ENCODE results near the gene NEU2.

NEU2 gene

DNA sequence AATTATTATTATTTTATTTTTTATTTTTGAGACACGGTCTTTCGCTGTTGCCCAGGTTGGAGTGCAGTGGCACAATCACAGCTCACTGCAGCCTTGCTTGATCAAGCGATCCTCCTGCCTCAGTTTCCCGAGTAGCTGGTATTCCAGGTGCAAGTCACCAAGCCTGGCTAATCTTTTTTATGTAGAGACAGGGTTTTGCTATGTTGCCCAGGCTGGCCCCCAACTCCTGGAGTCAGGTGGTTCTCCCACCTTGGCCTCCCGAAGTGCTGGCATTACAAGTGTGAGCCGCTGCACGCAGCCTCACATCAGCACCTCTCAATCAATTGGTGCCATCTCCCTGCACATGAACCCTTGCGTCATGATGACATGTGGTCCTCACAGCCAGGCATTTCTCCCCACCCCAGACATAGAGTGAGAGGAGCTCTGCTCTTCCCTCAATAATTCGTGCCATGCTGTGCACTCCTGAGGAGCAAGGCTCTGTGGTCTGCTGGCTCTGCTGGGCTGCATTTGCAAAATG, 33.5 kb downstream of the NEU2 start:
- H3K4me1 ChIP-seq (ENCODE audit: control insufficient read depth in 1 of 2, insufficient read depth in 2 of 2, low read length in 2 of 2) = peaks cover 13% of the 10 kb centered on the region in 2 experiments
- no peak overlapping the region for H3K4ac ChIP-seq (ENCODE audit: low read depth, low read length)
- no peak overlapping the region for H3K23ac ChIP-seq (ENCODE audit: low read length)
- no peak for DNase-seq
- no peak overlapping the region for H3K18ac ChIP-seq (ENCODE audit: low read length)
- H4K12ac ChIP-seq (ENCODE audit: low read depth, low read length) = no peak overlapping the region
- no peak overlapping the region for H3K4me2 ChIP-seq (ENCODE audit: low read length)
- H3K14ac ChIP-seq (ENCODE audit: low read length) = no peak overlapping the region
- H3K9me3 ChIP-seq (ENCODE audit: insufficient read depth, low read depth, low read length) = no peaks in the 10 kb centered on the region
- no peaks in the 10 kb centered on the region for H3K36me3 ChIP-seq (ENCODE audit: control insufficient read depth in 1 of 2, insufficient read depth in 2 of 2, low read length in 2 of 2)
- H3K27me3 ChIP-seq (ENCODE audit: insufficient read depth, low read length) = no peaks in the 10 kb centered on the region
- H3K79me1 ChIP-seq (ENCODE audit: low read length) = no peaks in the 10 kb centered on the region
- H3K4me3 ChIP-seq (ENCODE audit: low read depth, low read length) = no peak overlapping the region
- no peak overlapping the region for H2BK120ac ChIP-seq (ENCODE audit: insufficient read depth, low read length, poor library complexity)
- H4K8ac ChIP-seq (ENCODE audit: low read depth, low read length) = no peak overlapping the region
- H3K79me2 ChIP-seq (ENCODE audit: control insufficient read depth, insufficient read depth, low read length, poor library complexity) = no peaks in the 10 kb centered on the region
- H2BK5ac ChIP-seq (ENCODE audit: low read depth, low read length, poor library complexity) = no peak overlapping the region
- no peak overlapping the region for H2AK5ac ChIP-seq (ENCODE audit: low read length)
- H3K27ac ChIP-seq (ENCODE audit: low read depth, low read length) = no peak overlapping the region
- H4K91ac ChIP-seq (ENCODE audit: low read depth, low read length) = no peak overlapping the region
- H2BK12ac ChIP-seq (ENCODE audit: low read length) = no peak overlapping the region
- no peak overlapping the region for H3K9ac ChIP-seq (ENCODE audit: low read length)
- WGBS (ENCODE audit: extremely low coverage, insufficient coverage, insufficient read length) = no CpG with 5 or more reads among the region's 9 CpGs
- no peak overlapping the region for H2AFZ ChIP-seq (ENCODE audit: insufficient read depth, low read length, poor library complexity)

DNA sequence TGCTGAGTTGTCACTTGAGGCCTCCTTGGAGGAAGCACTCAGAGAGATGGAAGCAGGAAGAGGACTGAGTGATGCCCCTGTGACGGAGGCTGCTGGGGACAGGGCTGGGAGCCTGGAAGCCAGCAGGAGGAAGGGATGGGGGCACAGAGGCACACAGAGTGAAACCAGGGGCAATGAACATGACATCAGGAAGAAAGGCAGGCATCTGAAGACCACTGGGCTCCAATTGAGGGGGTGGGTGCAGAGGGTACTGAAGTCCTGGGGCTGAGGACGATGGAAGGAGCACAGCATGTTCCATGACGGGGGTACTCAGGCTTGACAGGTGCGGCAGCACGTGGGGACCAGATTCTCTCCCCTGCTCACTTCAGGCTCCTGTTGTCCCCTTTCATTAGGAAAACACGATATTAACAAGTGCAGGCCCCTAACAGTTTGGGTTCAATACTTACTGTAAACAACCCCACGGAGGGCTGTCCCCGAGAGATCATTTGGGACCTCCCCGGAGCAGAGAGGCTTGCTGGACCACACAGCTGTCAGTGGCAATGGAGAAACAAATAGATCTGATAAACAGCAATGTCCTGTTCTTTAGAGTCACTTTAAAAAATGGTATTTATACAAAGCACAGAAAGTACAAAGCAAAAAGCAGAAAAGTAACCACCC, 36.4 kb downstream of the NEU2 start:
- no peak overlapping the region for H2AFZ ChIP-seq (ENCODE audit: insufficient read depth, low read length, poor library complexity)
- H3K4me3 ChIP-seq (ENCODE audit: low read depth, low read length) = no peak overlapping the region
- H3K4me2 ChIP-seq (ENCODE audit: low read length) = no peak overlapping the region
- H2BK120ac ChIP-seq (ENCODE audit: insufficient read depth, low read length, poor library complexity) = no peak overlapping the region
- H3K79me1 ChIP-seq (ENCODE audit: low read length) = no peaks in the 10 kb centered on the region
- no peaks in the 10 kb centered on the region for H3K79me2 ChIP-seq (ENCODE audit: control insufficient read depth, insufficient read depth, low read length, poor library complexity)
- H3K36me3 ChIP-seq (ENCODE audit: control insufficient read depth in 1 of 2, insufficient read depth in 2 of 2, low read length in 2 of 2) = no peaks in the 10 kb centered on the region
- H2BK12ac ChIP-seq (ENCODE audit: low read length) = no peak overlapping the region
- no peak overlapping the region for H4K91ac ChIP-seq (ENCODE audit: low read depth, low read length)
- no peak overlapping the region for H4K8ac ChIP-seq (ENCODE audit: low read depth, low read length)
- H3K4me1 ChIP-seq (ENCODE audit: control insufficient read depth in 1 of 2, insufficient read depth in 2 of 2, low read length in 2 of 2) = no peaks in the 10 kb centered on the region
- WGBS (ENCODE audit: extremely low coverage, insufficient coverage, insufficient read length) = no CpG with 5 or more reads among the region's 9 CpGs
- no peak overlapping the region for H3K23ac ChIP-seq (ENCODE audit: low read length)
- no peak overlapping the region for H2AK5ac ChIP-seq (ENCODE audit: low read length)
- no peak overlapping the region for H3K27ac ChIP-seq (ENCODE audit: low read depth, low read length)
- no peak overlapping the region for H3K14ac ChIP-seq (ENCODE audit: low read length)
- H3K9ac ChIP-seq (ENCODE audit: low read length) = no peak overlapping the region
- H3K27me3 ChIP-seq (ENCODE audit: insufficient read depth, low read length) = no peaks in the 10 kb centered on the region
- H3K18ac ChIP-seq (ENCODE audit: low read length) = no peak overlapping the region
- no peaks in the 10 kb centered on the region for H3K9me3 ChIP-seq (ENCODE audit: insufficient read depth, low read depth, low read length)
- no peak overlapping the region for H2BK5ac ChIP-seq (ENCODE audit: low read depth, low read length, poor library complexity)
- no peak overlapping the region for H4K12ac ChIP-seq (ENCODE audit: low read depth, low read length)
- no peak overlapping the region for H3K4ac ChIP-seq (ENCODE audit: low read depth, low read length)
- DNase-seq = no peak

DNA sequence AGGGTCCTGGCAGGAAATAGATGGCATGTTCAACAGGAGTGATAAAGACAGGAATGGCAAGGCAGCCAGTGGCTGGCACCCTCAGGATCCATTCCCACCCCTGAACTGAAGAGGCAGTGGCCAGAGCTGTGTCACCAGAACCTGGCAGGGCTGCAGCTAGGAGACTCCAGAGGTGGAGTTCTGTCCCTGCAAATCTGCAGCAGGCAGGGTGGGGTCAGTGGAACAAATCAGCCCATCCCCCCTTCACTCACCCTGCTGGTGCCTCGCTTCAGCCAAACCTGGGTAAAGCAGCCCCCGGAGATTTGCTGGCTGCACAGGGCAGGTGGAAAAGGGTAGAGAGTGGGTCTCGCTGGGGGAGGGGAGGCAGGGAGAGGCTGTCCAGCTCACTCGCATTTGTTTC, 40.4 kb downstream of the NEU2 start:
- H4K8ac ChIP-seq (ENCODE audit: low read depth, low read length) = no peak overlapping the region
- H3K14ac ChIP-seq (ENCODE audit: low read length) = no peak overlapping the region
- no peak overlapping the region for H3K27ac ChIP-seq (ENCODE audit: low read depth, low read length)
- no peak overlapping the region for H4K12ac ChIP-seq (ENCODE audit: low read depth, low read length)
- H3K23ac ChIP-seq (ENCODE audit: low read length) = no peak overlapping the region
- no peak overlapping the region for H3K4me3 ChIP-seq (ENCODE audit: low read depth, low read length)
- no peak overlapping the region for H2AK5ac ChIP-seq (ENCODE audit: low read length)
- H3K4me1 ChIP-seq (ENCODE audit: control insufficient read depth in 1 of 2, insufficient read depth in 2 of 2, low read length in 2 of 2) = no peaks in the 10 kb centered on the region
- H2BK5ac ChIP-seq (ENCODE audit: low read depth, low read length, poor library complexity) = no peak overlapping the region
- no peak overlapping the region for H2AFZ ChIP-seq (ENCODE audit: insufficient read depth, low read length, poor library complexity)
- H3K4ac ChIP-seq (ENCODE audit: low read depth, low read length) = no peak overlapping the region
- H3K9me3 ChIP-seq (ENCODE audit: insufficient read depth, low read depth, low read length) = no peaks in the 10 kb centered on the region
- no peaks in the 10 kb centered on the region for H3K36me3 ChIP-seq (ENCODE audit: control insufficient read depth in 1 of 2, insufficient read depth in 2 of 2, low read length in 2 of 2)
- no peaks in the 10 kb centered on the region for H3K79me1 ChIP-seq (ENCODE audit: low read length)
- no peak overlapping the region for H2BK12ac ChIP-seq (ENCODE audit: low read length)
- H3K79me2 ChIP-seq (ENCODE audit: control insufficient read depth, insufficient read depth, low read length, poor library complexity) = no peaks in the 10 kb centered on the region
- DNase-seq = no peak
- no peak overlapping the region for H3K4me2 ChIP-seq (ENCODE audit: low read length)
- H3K27me3 ChIP-seq (ENCODE audit: insufficient read depth, low read length) = no peaks in the 10 kb centered on the region
- H3K18ac ChIP-seq (ENCODE audit: low read length) = no peak overlapping the region
- H3K9ac ChIP-seq (ENCODE audit: low read length) = no peak overlapping the region
- H2BK120ac ChIP-seq (ENCODE audit: insufficient read depth, low read length, poor library complexity) = no peak overlapping the region
- WGBS (ENCODE audit: extremely low coverage, insufficient coverage, insufficient read length) = no CpG with 5 or more reads among the region's 4 CpGs
- no peak overlapping the region for H4K91ac ChIP-seq (ENCODE audit: low read depth, low read length)

DNA sequence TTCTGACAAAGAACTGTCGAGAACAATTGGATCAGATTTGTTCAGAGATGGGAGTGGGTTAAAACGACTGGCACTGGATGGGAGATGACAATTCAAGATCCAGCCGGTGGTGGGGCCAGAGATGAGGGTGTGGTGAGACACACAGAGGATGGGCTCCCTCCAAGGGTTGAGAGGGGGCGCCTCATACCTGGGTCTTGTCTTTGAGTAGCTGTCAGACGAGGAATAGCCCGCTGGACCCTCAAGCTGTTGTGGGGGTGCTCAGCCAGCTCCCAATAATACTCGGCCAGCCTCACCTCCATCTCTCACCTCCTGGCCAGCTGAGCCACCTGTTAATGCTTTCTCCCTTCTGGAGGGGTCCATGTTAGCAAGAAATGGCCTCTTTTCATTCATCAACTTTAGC, 41.6 kb downstream of the NEU2 start:
- H3K23ac ChIP-seq (ENCODE audit: low read length) = no peak overlapping the region
- no peaks in the 10 kb centered on the region for H3K27me3 ChIP-seq (ENCODE audit: insufficient read depth, low read length)
- H3K36me3 ChIP-seq (ENCODE audit: control insufficient read depth in 1 of 2, insufficient read depth in 2 of 2, low read length in 2 of 2) = no peaks in the 10 kb centered on the region
- no peak overlapping the region for H2AK5ac ChIP-seq (ENCODE audit: low read length)
- H3K4me3 ChIP-seq (ENCODE audit: low read depth, low read length) = no peak overlapping the region
- no peak overlapping the region for H3K27ac ChIP-seq (ENCODE audit: low read depth, low read length)
- H3K4me1 ChIP-seq (ENCODE audit: control insufficient read depth in 1 of 2, insufficient read depth in 2 of 2, low read length in 2 of 2) = no peaks in the 10 kb centered on the region
- H3K79me2 ChIP-seq (ENCODE audit: control insufficient read depth, insufficient read depth, low read length, poor library complexity) = no peaks in the 10 kb centered on the region
- H3K4ac ChIP-seq (ENCODE audit: low read depth, low read length) = no peak overlapping the region
- no peaks in the 10 kb centered on the region for H3K79me1 ChIP-seq (ENCODE audit: low read length)
- no peak overlapping the region for H2BK5ac ChIP-seq (ENCODE audit: low read depth, low read length, poor library complexity)
- no peak overlapping the region for H3K18ac ChIP-seq (ENCODE audit: low read length)
- H2AFZ ChIP-seq (ENCODE audit: insufficient read depth, low read length, poor library complexity) = no peak overlapping the region
- no peak overlapping the region for H2BK120ac ChIP-seq (ENCODE audit: insufficient read depth, low read length, poor library complexity)
- H4K91ac ChIP-seq (ENCODE audit: low read depth, low read length) = no peak overlapping the region
- no peak overlapping the region for H4K12ac ChIP-seq (ENCODE audit: low read depth, low read length)
- H3K14ac ChIP-seq (ENCODE audit: low read length) = no peak overlapping the region
- no peak overlapping the region for H3K9ac ChIP-seq (ENCODE audit: low read length)
- DNase-seq = no peak
- no peak overlapping the region for H4K8ac ChIP-seq (ENCODE audit: low read depth, low read length)
- WGBS (ENCODE audit: extremely low coverage, insufficient coverage, insufficient read length) = no CpG with 5 or more reads among the region's 7 CpGs
- H3K4me2 ChIP-seq (ENCODE audit: low read length) = no peak overlapping the region
- no peaks in the 10 kb centered on the region for H3K9me3 ChIP-seq (ENCODE audit: insufficient read depth, low read depth, low read length)
- no peak overlapping the region for H2BK12ac ChIP-seq (ENCODE audit: low read length)

Measured in trophoblast cell (in vitro differentiated cells and primary cell).